Epidermal melanocyte (primary cell): ENCODE measurements around the gene CORO2A.
"Not testable (repeated sequence)": the region's sequence is repeated elsewhere in the genome, so short reads cannot be mapped to it uniquely, and the experiment has no call there.

ENCODE experiments used
- DNase-seq: peaks from one replicate; pipeline ENCODE4 v3.0.0; 2011; ENCODE audit warnings: low spot score; ENCODE audit not compliant: insufficient read length

CORO2A gene

GRCh38 chr9:98117984-98118639 is 74.3 kb downstream of the CORO2A start:
- peak; percentile 31 for DNase-seq

GRCh38 chr9:98117097-98117496 is 75.3 kb downstream of the CORO2A start:
- DNase-seq: not testable (repeated sequence)

- no peak for DNase-seq
Measured at GRCh38 chr9:98109052-98109451, 83.4 kb downstream of the CORO2A start.

GRCh38 chr9:98108531-98109031 is 83.9 kb downstream of the CORO2A start:
- no peak for DNase-seq

GRCh38 chr9:98107926-98108325 is 84.5 kb downstream of the CORO2A start:
- DNase-seq: no peak

GRCh38 chr9:98105006-98105405 is 87.4 kb downstream of the CORO2A start:
- no peak for DNase-seq

GRCh38 chr9:98104445-98104881 is 88.0 kb downstream of the CORO2A start:
- no peak for DNase-seq

GRCh38 chr9:98101868-98102273 is 90.6 kb downstream of the CORO2A start:
- no peak for DNase-seq

- DNase-seq: no peak
Measured at GRCh38 chr9:98101416-98101815, 91.0 kb downstream of the CORO2A start.

GRCh38 chr9:98100456-98100855 is 92.0 kb downstream of the CORO2A start:
- no peak for DNase-seq

GRCh38 chr9:98099898-98100297 is 92.5 kb downstream of the CORO2A start:
- DNase-seq: no peak

- no peak for DNase-seq
Measured at GRCh38 chr9:98099346-98099745, 93.1 kb downstream of the CORO2A start.

GRCh38 chr9:98097836-98098235 is 94.6 kb downstream of the CORO2A start:
- no peak for DNase-seq

GRCh38 chr9:98096091-98096490 is 96.3 kb downstream of the CORO2A start:
- DNase-seq: no peak

- DNase-seq: no peak
Measured at GRCh38 chr9:98095401-98095800, 97.0 kb downstream of the CORO2A start.

- DNase-seq: no peak
Measured at GRCh38 chr9:98094851-98095250, 97.6 kb downstream of the CORO2A start.

- DNase-seq: no peak
Measured at GRCh38 chr9:98094316-98094715, 98.1 kb downstream of the CORO2A start.

- DNase-seq: no peak
Measured at GRCh38 chr9:98092613-98092931, 99.9 kb downstream of the CORO2A start.

- DNase-seq: no peak
Measured at GRCh38 chr9:98091735-98092612, 100.5 kb downstream of the CORO2A start.

- DNase-seq: not testable (repeated sequence)
Measured at GRCh38 chr9:98090674-98091073, 101.8 kb downstream of the CORO2A start.

- DNase-seq: no peak
Measured at GRCh38 chr9:98087420-98088354, 104.8 kb downstream of the CORO2A start.

GRCh38 chr9:98086461-98086860 is 106.0 kb downstream of the CORO2A start:
- no peak for DNase-seq
